GM12875 (cell line): ENCODE measurements around the gene DISC1.

Source experiments
- H3K4me3 ChIP-seq: one replicate; pipeline ENCODE4 v1.5.1; 2011; ENCODE audit warnings: low read depth, low read length, control low read depth
- TF ChIP-seq, protein P1 (sequence below): IDR thresholded peaks from 2 replicates; pipeline ENCODE4 v1.5.1; 2011; ENCODE audit warnings: low read depth, mild to moderate bottlenecking, control low read depth, inconsistent platforms, low read length, moderate library complexity, borderline replicate concordance; ENCODE audit not compliant: insufficient read depth

DISC1 gene

DNA sequence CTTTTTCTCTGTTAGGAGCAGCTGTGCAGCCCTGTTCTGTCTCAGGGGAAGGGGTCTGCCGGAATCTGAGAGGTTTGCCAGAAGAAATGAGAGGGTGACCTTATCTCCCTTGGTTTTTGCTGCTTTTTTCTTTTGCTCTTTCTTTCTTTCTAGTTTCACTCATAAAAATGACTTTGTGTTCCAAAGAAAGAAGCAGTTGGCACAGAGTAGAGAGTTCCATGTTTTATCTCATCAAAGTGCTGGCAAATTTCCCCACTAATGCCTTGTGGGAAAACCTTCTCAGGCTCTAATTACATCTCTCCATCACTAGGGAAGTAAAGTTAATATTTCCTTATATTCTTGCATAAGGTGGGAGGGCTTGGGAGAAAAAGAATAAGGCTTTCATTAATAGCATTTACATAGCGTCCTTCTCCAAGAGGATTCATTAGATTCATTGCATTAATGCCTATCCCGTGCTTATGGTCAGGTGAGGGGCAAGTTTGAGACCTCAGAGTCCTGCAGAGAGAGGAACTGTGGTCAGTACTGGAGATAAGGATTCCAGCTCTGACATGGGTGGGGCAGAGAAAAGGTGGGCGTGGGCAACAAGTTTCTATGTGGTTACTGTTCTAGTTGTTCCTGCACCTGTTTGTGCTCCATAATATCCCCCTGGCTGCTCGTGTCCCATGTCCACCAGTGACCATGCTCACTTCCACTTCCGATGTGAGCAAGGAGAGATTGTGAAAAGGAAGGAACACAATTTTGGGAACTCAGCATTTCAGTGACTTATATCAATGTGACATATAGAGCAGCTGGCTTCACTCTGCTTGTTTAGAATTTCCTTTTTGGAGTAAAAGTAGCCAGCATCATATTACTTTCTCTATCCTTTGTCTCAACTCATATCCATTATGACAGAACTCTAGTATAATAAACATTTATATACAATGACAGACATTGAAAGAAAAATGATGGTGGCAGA, 79.5 kb downstream of the DISC1 start:
- no peak overlapping the region for H3K4me3 ChIP-seq
- TF ChIP-seq, protein P1, sequence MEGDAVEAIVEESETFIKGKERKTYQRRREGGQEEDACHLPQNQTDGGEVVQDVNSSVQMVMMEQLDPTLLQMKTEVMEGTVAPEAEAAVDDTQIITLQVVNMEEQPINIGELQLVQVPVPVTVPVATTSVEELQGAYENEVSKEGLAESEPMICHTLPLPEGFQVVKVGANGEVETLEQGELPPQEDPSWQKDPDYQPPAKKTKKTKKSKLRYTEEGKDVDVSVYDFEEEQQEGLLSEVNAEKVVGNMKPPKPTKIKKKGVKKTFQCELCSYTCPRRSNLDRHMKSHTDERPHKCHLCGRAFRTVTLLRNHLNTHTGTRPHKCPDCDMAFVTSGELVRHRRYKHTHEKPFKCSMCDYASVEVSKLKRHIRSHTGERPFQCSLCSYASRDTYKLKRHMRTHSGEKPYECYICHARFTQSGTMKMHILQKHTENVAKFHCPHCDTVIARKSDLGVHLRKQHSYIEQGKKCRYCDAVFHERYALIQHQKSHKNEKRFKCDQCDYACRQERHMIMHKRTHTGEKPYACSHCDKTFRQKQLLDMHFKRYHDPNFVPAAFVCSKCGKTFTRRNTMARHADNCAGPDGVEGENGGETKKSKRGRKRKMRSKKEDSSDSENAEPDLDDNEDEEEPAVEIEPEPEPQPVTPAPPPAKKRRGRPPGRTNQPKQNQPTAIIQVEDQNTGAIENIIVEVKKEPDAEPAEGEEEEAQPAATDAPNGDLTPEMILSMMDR, result no peak

- TF ChIP-seq, protein P1, result no peak
- H3K4me3 ChIP-seq, result no peak overlapping the region
Observed at GRCh38 chr1:231706934-231707333, 80.3 kb downstream of the DISC1 start.

GRCh38 chr1:231707407-231707806, 80.8 kb downstream of the DISC1 start:
- H3K4me3 ChIP-seq, result no peak overlapping the region
- TF ChIP-seq, protein P1, result no peak

GRCh38 chr1:231708394-231708793, 81.8 kb downstream of the DISC1 start:
- H3K4me3 ChIP-seq, result no peak overlapping the region
- TF ChIP-seq, protein P1, result no peak

DNA sequence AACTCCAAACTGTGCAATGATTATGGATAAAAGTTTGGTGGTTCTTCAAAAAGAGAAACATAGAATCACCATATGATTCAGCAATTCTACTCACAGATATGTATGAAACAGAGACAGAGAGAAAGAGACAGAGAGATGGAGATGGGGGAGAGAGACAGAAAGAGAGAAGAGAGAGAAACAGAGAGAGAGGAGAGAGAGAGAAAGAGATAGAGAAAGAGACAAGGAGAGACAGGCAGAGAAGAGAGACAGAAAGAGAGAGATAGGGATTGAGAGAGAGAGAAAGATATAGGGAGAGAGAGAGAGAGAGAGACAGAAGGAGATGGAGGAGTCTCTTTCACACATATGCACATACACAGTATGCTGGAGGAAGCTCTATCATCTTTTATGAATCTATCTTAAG, 87.8 kb downstream of the DISC1 start:
- no peak overlapping the region for H3K4me3 ChIP-seq
- TF ChIP-seq, protein P1, result no peak

DNA sequence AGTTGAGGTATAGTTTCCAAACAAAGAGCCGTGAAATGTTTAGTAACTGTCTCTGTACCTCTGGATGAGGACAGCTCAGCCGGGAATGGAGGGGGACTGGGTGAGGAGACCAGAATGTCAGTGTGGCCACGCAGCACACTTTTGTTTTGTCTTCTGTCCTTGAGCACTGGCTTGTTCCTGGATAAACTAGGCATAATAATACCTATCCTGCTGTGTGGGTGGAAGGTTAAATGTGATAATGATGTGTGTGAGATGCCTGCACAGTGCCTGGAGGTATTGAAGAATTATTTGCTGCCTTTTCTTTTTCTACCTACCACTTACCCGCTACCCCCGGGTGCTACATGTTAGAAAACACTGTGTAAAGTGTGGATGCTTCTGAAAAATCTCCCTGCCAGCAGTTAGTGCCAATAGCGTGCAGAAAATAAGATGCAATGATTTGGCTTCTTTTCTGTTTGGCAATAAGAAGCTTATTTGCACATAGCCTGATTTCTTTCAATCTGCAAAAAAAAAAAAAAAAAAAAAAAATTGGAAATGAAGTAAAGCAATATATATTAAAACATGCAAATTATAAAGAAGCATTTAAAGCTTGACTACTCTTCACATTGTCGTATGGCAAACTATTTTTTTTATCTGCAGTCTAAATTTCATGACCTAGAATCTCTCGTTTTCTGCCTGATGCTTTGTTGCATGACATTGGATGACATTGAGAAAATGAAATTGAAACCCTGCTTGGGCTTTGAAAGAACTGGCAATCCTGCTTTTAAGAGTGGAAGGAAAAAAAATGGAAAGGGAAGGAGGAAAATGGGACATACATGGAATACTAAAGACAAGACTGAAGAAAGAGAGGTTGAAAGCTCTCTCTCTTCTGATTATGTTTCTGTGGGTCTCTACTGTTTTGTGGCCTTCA, 89.5 kb downstream of the DISC1 start:
- TF ChIP-seq, protein P1, result no peak
- no peak overlapping the region for H3K4me3 ChIP-seq
